NCI-H226 (cell line): ENCODE results near the gene NID1.

Source experiments
- DNase-seq: peaks from one replicate; pipeline ENCODE4 v3.0.0-alpha.2; 2015

The NID1 gene

GRCh38 chr1:236063551-236063918 is 1.4 kb downstream of the NID1 start:
- no peak for DNase-seq

- DNase-seq = no peak
Measured at GRCh38 chr1:236060286-236060685, 4.6 kb downstream of the NID1 start.

- DNase-seq = no peak
Measured at GRCh38 chr1:236059011-236059410, 5.9 kb downstream of the NID1 start.

GRCh38 chr1:236058141-236058934 is 6.6 kb downstream of the NID1 start:
- no peak for DNase-seq

GRCh38 chr1:236057546-236057945 is 7.3 kb downstream of the NID1 start:
- DNase-seq = no peak

GRCh38 chr1:236052232-236052993 is 12.5 kb downstream of the NID1 start:
- no peak for DNase-seq

- DNase-seq = no peak
Measured at GRCh38 chr1:236051242-236051791, 13.6 kb downstream of the NID1 start.

GRCh38 chr1:236045771-236046170 is 19.1 kb downstream of the NID1 start:
- DNase-seq = no peak

GRCh38 chr1:236044341-236044740 is 20.5 kb downstream of the NID1 start:
- DNase-seq = no peak

GRCh38 chr1:236041631-236042618 is 23.0 kb downstream of the NID1 start:
- DNase-seq = no peak

- no peak for DNase-seq
Measured at GRCh38 chr1:236039740-236040685, 24.9 kb downstream of the NID1 start.

- DNase-seq = no peak
Measured at GRCh38 chr1:236038034-236038433, 26.9 kb downstream of the NID1 start.

GRCh38 chr1:236035681-236036101 is 29.2 kb downstream of the NID1 start:
- DNase-seq = no peak

GRCh38 chr1:236033336-236033735 is 31.6 kb downstream of the NID1 start:
- DNase-seq = no peak

GRCh38 chr1:236030534-236030933 is 34.4 kb downstream of the NID1 start:
- no peak for DNase-seq

GRCh38 chr1:236029428-236029940 is 35.4 kb downstream of the NID1 start:
- DNase-seq = no peak

- DNase-seq = no peak
Measured at GRCh38 chr1:236027104-236027503, 37.8 kb downstream of the NID1 start.

- no peak for DNase-seq
Measured at GRCh38 chr1:236025836-236026235, 39.1 kb downstream of the NID1 start.

- DNase-seq = no peak
Measured at GRCh38 chr1:236024641-236025040, 40.2 kb downstream of the NID1 start.

- DNase-seq = no peak
Measured at GRCh38 chr1:236023926-236024565, 40.8 kb downstream of the NID1 start.
